GM19240 (cell line): ENCODE data around the gene CYTH1.

Experiments
- DNase-seq: peaks from one replicate; pipeline ENCODE4 v3.0.0; 2011; ENCODE audit warnings: low spot score; ENCODE audit not compliant: insufficient read length

The CYTH1 gene, protein sequence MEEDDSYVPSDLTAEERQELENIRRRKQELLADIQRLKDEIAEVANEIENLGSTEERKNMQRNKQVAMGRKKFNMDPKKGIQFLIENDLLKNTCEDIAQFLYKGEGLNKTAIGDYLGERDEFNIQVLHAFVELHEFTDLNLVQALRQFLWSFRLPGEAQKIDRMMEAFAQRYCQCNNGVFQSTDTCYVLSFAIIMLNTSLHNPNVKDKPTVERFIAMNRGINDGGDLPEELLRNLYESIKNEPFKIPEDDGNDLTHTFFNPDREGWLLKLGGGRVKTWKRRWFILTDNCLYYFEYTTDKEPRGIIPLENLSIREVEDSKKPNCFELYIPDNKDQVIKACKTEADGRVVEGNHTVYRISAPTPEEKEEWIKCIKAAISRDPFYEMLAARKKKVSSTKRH

DNA sequence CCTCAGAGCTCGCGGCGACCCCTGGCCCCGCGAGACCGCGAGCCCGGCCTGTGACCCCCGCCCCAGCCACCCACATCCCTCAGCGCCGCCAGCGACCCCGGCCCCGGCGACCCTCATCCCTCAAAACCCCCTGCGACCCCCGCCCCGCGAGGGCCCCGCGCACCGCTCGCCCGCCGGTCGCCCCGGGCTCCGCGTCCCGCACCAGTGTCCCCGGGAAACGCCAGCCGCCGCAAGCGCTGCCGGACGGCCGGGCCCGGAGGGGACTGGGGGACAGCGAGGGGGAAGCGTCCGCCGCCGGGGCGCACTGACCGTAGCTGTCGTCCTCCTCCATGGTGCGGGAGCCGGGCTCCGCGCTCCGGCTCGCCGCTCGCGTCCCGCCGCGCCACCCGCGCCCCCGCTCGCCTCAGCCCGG, at the start of gene CYTH1:
Gene CYTH1, minus strand, starts transcription at position 381 of the 412 bp plus-strand sequence. Its CDS starts 50 bp downstream, at position 331.
- DNase-seq, result no peak

DNA sequence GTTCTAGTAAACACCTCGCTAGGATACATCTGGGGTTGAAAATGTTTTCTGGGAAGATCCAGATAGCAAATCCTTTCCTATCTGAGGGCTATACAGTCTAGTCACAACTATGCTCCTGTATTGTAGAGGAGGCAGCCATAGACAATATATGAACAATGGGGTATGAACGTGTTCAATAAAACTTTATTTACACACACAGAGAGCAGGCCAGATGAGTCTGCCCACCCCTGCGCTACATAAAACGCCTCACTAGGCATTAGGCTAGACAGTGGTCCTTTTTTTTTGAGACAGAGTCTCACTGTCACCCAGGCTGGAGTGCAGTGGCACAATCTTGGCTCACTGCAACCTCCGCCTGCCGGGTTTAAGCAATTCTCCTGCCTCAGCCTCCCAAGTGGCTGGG, 47.4 kb upstream of the CYTH1 start:
- DNase-seq, result no peak

DNA sequence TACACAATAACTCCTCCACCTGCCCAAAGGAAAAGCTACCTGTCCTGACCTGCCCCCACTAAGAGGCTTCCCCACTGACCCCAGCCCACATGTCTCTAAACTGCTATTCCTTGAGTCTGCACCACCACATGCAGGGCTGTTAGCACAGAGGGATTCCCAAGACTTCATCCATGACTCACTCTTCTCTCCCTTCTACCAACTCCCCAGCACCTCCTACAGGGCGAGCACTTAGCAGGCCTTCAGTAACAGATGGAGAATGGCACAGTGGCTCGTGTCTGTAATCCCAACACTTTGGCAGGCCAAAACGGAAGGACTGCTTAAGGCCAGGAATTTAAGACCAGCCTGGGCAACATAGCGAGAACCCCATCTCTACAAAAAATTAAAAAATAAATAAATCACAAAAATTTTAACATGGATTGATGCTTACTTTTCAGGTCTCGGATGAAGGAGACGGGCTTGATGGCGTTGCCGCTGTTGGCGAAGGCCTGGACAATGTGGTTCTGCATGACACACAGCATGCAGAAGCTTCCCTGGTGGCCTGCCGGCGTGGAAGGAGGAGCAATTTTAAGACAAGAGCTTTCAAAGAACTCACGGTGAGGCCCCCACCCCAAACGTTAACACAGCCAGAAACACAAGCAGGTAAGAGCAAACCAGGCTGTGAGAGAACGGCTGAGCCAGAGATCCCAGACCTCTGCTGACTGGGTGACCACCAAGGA, 46.6 kb upstream of the CYTH1 start:
- no peak for DNase-seq

DNA sequence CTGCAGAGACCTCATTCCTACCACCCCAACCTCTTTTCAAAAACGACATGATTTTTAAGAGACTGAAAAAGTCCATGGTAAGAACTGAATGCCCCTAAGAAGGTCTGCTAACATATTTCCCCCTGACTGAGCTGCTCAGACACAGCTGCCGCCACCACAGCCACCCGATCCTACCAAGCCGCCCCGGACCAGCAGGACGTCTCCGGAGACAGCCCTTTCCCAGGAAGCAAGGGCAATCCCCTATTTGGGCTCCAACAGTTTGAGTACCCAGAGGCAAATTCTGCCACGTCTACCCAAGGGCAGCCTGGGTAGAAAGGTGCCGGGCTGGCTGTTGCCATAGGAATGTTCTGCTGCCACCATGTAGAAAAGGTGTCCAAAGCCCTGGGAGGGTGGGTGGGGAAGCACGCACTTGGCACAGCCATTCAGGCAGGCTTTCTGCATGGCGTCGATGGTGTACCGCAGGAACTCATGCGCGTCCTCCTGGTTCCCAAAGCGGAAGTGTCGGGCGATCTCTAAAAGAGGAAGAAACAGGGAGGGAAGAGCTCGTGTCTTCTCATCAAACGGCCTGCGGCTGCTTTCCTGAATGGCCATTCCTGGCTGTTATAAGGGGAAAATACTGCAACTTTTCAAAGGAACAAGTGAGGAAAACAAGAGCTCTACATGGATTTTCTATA, 44.9 kb upstream of the CYTH1 start:
- no peak for DNase-seq

DNA sequence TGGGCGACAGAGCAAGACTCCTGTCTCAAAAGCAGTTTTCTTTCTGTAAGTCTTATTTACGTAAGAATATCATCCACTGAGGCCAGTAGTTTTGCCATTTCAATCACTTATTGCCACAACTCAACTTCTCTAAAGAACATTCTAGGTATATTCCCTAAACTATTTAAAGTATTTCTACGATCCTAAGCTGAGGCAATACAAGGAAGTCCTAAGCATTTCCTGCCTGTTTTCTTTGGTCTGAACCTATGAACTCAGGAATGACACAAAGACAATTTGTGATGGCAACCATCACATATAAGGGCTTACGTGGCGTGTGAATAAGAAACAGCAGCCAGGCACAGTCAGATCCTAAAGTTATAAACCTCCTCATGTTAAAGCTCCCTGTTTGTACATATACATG, 44.3 kb upstream of the CYTH1 start:
- no peak for DNase-seq

DNA sequence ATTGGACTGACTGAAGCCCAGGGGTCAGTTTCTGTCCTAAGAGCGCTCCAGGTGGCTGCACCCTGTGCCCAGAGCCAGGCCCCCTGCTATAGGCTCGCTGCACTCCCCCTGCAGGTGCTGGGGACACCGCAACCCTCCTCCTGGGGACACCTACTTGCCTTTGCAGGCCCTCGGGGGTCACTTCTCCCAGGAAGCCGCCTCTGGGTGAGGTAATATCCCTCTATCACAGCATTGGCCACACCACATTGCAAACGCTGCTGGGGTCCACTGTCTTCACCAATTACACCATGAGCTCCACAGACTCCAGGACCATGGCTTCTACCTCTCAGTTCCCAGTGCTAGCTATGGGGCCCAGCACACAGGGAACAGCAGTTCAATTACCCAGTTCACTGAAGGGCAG, 43.6 kb upstream of the CYTH1 start:
- DNase-seq, result no peak

DNA sequence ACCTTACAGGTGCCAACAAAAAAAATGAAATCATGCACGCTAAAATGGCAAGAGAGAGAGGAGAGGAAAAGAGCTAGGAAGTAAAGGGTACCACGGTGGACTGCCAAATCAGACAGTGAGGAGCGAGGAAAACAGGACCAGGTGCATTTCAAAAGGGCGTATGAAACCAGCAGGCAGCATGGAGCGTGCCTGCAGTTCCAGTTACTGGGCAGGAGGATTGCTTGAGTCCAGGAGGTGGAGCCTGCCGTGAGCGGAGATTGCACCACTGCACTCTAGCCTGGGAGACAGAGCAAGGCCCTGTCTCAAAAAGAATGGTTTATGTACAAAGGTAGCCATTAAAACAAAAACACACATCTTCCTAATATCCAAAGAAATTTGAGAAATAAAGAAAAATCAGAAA, 42.2 kb upstream of the CYTH1 start:
- no peak for DNase-seq

DNA sequence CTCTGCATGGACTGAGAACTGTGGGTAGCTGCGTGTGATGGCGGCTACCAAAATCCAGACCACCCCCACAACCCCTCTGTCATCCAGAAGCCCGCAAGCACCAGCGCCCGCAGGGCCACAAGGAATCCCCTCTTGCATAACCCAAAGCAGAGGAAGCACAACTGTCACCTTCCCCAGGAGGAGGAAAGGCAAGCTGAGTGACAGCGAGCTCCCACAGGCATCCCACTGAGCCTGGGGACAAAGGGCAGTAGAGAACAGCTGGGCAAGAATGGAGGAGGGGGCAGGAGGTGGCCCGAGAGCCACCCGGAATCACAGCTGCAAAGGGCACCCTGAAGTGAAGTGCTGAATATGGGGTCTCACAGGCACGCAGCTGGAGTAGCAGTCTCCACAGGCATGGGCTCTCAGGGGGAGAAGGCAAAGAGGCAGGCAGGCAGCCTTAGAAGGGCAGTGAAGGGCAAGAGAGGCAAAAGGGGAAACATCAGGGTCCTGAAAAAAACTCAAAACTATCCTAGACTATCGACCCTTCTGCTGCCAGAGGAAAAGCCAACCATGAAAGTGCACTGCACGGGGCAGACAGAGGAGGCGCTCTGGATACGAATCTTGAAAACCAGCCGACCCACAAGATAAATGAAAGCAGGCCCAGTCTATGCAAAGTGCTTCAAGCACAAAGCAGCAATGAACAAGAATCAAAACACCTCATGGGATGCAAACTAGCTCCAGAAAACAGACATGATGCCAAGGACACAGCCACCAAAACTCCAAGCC, 41.4 kb upstream of the CYTH1 start:
- no peak for DNase-seq

DNA sequence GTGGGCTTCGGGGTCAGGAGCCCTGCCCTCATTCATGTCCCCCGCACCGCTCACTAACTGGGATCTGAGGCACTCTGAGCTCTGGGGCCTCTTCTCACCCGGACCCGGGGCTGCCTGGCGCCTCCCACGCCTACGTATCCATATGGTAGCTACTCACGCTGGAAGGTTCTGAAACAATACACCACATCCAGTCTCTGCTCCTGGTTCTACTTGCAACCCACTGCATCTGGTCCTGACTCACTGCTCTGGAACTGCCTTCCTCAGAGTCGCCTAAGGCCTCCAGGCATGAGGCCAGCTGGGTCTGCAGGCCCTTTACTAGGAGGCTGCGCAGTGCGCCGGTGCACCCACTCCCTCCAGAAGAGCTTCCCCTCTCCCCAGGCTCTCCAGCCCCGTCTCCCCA, 40.5 kb upstream of the CYTH1 start:
- no peak for DNase-seq

DNA sequence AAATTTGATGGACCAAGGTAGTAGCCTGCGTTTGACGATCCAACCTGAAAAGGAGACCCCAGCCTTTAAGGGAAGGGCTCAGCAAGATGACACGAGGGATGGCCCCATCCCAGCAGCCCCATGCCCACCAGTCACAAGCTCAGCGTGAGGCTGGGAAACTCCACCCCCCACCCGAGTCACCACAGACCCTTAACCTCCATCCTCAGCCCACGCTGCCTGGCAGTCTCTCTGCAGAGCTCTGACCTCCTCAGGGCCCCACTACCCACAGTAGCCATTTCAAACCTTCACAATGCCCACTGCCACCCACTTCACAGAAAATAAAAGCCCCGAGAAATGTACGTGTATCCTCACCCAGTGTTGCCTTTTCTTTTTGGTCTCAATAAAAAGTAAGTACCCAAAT, 39.9 kb upstream of the CYTH1 start:
- DNase-seq, result no peak

DNA sequence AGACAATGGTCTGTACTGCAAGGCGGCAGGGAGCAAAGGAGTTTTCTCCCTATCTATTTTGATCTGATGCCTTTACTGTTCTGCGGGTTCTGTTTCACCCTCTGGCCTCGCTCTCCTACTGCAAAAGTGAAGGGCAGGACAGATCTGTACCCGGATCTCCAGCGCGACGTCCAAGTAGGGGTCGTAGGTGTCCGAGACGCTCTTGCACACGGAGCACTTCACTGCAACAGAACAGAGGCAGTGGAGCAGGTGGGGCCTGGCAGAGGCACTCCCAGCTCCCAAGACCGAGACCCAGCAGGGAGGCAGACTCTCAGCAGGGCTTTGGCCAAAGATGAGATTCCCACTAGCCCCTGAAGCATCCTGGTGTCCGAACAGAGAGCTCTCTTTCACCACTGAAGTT, 38.8 kb upstream of the CYTH1 start:
- DNase-seq, result no peak

DNA sequence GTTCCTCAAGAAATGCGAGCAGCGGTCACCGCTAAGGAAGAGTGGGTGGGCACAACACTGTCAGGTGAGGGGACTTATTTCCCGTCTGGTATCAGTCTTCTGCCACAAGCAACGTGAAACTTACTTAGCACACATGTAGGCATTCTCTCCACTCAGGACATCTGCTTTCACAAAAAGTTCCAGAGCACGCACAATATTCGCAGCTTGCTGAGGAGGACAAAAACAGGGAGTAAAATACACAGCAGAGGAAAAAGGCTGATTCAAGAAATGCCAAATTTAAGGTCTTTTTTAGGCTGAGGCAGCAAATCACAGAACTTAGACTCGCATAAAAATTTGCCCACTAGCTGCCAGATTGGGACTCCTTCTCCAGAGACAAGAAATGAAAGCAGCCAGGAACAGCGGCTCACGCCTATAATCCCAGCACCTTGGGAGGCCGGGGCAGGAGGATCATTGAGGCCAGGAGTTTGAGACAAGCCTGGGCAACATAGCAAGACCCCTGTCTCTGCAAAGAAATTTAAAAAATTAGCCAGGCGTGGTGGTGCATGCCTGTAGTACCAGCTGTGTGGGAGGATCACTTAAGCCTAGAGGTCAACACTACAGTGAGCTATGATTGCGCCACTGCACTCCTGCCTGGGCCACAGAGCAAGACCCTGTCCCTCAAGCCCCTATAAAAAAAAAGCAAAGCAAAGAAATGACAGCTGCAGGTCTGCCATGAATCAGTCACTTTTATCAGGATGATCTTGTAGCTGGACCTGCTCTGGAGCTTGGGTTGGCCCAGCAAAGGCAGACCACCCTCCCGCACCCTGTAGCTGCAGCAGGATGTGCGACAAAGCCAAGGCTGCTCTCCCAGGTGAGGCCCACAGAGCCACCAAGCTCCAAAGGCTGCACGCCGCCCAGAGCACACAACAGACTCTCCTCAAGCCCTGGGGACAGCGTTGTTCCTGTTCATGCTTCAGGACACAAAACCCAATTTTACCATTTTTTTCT, 38.0 kb upstream of the CYTH1 start:
- DNase-seq, result no peak

DNA sequence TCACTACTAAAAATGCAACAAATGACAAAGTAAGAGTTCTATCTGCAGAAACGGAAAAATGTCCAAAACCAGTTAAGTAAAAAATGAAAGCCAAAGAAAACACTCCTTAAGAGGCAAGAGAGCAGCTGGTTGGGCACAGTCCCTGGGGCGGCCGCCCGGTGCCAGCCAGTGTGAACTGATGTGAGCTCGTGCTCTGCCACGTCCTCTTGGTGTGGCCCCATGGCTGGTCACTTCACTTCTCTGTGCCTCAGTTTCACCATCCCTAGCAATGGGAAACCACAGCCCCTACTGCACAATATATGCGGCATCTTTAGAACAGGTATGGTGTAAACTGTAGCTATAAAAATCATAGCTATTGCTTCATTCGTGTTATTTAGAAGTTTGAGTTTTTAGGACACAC, 37.3 kb upstream of the CYTH1 start:
- no peak for DNase-seq

DNA sequence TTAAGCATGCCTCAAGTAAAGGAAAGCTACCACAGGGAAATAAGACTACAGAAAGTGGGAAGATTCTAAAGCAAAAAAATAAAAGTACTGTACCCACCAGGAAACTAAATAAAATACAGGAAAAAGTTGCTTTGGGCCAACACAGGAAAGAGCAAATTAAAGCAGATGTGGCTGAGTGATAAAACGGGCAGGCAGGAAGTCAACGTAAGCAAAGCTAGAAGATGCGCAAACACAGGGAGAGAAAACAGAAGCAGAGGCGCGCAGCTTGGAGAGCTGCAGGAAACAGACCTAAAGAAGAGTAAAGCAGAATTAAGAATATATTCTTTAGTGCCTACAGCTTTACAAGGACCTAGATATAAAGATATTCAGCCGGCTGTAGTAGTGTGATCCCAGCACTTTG, 36.9 kb upstream of the CYTH1 start:
- DNase-seq, result no peak

DNA sequence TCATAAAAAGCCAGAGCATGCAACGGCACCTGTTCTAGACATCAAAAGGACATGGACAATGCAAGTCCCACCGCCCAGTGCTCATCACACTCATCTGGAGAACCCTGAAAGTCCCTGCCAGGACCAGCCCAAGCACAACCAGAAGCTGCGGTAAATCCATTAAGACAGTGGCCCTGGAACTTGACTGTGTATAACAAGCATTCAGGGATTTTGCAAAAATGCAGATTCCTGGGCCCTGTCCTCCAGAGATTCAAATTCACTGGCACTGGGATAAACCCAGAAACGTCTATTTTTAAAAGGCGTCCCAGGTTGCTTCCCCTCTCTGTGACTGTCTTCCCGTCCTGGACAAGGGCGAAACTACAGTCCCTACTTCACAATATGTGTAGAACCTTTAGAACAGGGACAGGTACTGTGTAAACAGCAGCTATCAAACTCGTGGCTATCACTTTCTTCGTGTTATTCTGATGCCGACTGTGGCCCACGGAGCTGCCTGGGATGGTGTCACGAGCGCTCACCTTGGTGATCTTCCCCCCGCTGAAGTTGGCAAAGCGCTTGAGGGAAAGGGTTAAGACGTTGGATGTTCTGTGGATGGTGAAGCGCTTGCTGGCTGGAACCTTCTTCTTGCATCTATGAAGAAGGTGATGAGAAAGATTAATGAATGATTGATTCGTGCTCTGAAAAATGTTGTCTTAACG, 36.2 kb upstream of the CYTH1 start:
- DNase-seq, result no peak

DNA sequence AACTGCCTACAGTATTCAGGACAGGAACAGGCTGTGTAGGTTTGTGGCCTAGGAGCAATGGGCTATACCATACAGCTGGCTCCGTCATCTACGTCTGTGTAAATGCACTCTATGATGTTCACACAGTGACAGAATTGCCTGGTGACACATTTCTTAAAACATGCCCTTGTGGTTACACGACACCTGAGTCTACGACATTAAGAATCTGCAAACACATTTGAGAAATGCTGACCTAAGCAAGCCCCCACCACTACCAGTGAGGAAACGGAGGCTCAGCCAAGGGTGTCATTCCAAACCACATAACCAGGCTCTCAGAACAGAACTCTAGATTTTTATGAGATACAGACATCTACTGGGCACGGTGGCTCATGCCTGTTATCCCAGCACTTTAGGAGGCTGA, 35.0 kb upstream of the CYTH1 start:
- no peak for DNase-seq

DNA sequence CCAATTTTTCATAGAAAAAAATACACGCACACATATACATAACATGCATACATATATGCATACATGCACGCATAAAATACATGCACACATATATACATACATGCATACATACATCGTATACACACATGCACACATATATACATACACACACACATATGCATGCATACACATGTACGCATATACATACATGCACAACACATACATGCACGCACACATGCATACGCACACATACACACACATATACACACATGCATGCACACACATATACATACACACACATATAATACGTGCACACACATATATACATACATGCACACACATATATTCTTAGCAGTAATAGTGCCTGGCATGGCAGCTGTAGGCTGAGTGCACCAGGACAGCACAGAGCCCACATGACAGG, 33.6 kb upstream of the CYTH1 start:
- no peak for DNase-seq

DNA sequence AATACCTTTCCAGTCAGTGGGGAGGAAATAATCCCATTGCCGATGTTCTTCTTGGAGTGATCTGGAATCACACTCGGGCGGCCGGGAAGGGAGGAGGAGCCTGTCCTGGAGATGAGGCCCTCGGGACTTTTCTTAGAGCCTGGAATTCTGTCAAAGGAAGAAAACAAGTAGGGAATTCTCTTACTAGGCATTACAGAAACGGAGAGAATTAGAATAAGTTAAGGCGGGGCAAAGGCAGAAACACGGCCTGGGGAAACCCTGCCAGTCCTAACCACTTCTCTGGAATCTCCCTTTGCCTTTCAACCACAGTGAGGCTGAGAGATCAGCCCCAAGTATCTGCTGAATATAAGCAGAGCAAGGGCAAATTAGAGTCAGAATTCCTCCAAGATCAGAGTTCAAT, 30.8 kb upstream of the CYTH1 start:
- DNase-seq, result no peak

DNA sequence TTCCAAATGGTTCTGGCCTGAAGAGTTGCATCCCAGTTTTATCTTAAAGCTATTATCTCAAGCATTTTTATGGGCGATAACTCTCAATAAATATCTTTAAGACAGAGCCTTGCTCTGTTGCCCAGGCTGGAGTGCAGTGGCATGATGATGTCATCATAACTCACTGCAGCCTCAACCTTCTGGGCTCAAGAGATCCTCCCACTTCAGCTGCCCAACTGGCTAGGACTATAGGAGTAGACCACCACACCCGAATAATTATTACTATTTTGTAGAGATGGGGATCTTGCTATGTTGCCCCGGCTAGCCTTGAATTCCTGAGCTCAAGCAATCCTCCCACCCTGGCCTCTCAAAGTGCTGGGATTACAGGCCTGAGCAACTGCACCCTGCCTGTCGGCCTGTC, 26.1 kb upstream of the CYTH1 start:
- no peak for DNase-seq

DNA sequence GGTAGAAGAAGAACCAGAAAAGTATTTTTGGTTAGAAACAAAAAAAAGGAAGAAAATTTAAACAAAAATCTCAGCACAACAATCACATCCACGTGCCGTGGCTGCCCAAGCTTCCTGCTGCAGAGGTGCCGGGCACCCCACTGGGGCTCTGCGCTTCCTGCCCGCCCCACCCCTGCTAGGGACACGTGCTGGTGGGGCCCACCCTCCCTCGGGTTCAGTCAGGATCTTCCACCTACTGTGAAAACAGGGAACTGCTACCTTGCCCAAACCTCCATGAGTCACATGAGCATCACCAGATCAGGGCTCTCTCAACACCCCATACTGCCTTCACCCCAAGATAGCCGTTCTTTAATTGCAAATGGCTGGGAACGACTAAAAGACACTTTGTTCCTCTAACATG, 24.4 kb upstream of the CYTH1 start:
- DNase-seq, result no peak
